NOMO-1 treated with dmso at 0.1 percent for 144 hours (cell line): ENCODE measurements around the gene COX6A2.

Source experiments
- DNase-seq: peaks from one replicate; lab custom pipeline; 2025; ENCODE audit not compliant: unreplicated experiment; lab: John Stamatoyannopoulos, UW

The COX6A2 gene

DNA sequence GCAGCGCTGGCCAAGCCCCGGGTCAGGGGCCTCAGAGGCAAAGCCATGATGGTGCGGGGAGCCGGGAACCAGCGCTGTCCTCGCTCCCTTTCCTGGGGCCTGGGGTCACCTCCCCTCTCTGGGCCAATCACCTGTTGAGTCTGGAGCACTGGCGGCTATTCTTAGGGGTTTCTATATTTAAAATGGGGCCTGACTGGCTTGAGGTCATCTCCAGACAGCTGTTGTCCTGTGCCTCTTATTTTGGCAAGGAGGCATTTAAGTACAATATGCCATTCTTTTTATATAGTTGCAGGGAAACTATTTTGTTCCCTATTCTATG lies at the start of gene COX6A2:
Gene COX6A2 (minus strand): TSS at position 82 of the 319 bp plus-strand sequence. CDS start 35 bp downstream, at position 47.
- DNase-seq: no peak

DNA sequence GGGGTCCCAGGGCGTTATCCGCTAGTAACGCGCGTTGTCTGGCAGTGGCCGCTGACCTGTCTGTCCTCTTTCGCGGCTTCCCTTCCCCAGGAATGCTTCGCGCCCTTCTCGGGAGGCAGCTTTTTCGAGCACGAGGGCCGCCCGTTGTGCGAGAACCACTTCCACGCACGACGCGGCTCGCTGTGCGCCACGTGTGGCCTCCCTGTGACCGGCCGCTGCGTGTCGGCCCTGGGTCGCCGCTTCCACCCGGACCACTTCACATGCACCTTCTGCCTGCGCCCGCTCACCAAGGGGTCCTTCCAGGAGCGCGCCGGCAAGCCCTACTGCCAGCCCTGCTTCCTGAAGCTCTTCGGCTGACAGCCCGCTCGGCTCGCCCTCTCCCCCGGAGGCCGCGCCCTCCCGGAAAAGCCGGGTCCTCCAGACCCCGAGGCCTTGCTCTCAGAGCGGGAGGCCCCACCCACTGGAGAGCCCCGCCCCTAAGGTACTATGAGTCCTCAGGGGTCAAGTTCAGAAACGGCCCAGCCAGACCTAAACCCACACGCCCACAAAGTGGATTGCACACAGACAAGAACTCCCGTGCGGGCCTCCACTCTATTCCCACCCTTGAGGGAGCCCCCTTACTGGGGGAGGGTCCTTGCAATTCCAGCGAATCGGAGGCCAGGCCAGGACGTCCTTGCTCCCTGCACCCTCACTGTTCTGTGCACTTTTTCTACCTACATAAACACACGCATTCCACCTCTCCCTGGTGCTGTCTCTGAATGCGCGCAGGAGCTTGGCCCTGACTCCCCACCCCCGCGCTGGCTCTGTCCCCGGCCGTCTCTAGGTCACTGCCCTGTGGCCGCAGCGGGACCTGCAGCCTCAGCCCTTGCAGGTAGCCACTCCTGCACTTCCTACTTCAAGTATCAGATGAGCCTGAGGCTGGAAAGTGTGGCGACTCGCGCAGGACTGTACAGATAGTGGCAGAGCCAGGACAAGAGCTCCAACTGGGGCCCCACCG lies 49.4 kb upstream of the COX6A2 start:
- DNase-seq: peak; percentile 69

DNA sequence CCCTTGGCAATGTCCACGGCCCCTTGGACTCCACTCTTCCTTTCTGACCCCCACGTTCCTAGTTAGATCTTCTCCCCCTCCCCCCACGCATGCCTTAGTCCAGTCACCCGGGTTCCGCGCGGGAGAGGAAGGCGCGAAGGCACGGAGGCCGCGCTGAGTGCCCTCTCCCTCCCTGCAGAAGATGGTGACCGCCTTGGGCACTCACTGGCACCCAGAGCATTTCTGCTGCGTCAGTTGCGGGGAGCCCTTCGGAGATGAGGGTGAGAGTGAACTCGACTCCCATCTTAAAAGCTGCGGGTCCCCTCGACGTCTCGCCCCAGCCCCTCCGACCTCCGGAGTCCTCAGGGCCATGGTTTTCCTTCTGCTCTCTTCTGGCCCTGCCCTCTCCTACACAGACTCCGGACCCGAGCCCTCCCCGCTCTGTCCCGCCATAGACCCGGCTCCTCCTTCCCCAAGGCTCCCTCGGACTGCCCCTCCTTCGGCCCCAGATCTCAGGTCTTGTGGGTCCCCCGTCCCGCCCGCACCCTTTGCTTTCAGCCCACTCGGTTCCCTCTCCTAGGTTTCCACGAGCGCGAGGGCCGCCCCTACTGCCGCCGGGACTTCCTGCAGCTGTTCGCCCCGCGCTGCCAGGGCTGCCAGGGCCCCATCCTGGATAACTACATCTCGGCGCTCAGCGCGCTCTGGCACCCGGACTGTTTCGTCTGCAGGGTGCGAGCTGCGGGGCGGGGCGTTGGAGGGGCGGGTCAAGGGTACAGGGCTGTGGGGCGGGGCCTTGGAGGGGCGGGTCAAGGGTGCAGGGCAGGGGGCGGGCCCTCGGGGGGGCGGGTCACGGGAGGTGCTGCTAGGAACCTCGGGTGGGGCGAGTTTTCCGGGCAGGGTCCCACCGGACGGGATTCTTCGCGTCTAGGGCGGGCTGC lies 48.4 kb upstream of the COX6A2 start:
- peak; percentile 62 for DNase-seq

DNA sequence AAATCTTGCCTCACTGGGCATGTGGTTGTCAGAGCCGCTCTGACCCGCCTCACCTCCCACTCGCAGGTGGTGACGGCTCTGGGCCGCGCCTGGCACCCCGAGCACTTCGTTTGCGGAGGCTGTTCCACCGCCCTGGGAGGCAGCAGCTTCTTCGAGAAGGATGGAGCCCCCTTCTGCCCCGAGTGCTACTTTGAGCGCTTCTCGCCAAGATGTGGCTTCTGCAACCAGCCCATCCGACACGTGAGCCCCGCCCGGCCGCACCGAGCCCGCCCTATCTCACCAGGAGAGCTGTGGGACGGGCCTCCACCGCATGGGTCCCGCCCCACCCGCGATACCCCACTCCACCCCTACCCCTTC lies 47.8 kb upstream of the COX6A2 start:
- DNase-seq: no peak

DNA sequence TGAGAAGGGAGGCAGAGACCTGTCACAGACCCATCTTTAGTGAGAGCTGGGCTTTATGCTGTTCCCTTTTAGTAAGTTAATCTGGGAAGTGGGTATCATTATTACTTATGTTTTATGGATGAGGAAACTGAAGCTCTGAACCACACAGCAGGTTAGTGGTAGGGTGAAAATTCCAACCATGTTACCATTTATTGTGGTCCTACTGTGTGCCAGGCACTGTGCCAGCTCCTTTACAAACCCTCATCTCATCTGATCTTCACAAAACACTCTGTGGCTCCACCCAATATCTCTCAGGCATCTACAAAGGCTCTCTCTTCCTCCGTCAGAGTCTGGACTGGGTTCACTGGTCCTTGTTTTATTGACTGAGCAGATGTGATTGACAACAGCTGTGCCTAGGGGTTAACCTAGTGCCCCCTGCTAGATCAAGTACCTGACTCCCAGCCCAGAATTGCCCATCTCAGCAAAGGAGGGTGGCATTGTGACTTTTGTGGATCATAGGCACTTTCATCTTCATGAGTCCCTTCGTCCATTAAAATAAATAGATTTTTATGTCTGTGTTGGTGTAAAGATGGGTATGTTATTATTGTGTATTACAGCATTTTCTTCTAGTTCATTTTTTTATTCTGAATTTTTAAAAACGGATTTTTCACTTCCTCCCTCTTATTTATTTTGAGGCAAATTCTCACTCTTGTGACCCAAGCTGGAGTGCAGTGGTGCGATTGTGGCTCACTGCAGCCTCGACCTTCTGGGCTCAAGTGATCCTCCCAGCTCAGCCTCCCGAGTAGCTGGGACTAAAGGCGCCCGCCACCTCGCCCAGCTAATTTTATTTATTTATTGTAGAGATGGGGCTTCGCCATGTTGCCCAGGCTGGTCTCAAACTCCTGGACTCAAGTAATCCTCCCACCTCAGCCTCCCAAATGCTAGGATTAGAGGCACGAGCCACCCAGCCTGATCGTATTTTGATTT lies 46.9 kb upstream of the COX6A2 start:
- DNase-seq: no peak

DNA sequence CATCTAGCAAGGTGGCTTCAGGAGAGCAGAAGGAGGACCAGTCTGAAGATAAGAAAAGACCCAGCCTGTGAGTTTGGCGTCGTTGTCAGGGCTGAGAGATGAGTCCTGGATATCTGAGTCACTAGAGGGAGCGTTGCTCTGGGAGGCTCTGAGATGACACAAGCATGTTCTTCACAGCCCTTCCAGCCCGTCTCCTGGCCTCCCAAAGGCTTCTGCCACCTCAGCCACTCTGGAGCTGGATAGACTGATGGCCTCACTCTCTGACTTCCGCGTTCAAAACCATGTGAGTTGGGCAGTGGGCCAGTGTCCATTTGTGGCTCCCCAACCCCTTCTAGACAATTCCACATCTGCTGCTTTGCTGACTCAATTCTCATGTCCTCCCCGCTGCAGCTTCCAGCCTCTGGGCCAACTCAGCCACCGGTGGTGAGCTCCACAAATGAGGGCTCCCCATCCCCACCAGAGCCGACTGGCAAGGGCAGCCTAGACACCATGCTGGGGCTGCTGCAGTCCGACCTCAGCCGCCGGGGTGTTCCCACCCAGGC lies 46.1 kb upstream of the COX6A2 start:
- DNase-seq: no peak

DNA sequence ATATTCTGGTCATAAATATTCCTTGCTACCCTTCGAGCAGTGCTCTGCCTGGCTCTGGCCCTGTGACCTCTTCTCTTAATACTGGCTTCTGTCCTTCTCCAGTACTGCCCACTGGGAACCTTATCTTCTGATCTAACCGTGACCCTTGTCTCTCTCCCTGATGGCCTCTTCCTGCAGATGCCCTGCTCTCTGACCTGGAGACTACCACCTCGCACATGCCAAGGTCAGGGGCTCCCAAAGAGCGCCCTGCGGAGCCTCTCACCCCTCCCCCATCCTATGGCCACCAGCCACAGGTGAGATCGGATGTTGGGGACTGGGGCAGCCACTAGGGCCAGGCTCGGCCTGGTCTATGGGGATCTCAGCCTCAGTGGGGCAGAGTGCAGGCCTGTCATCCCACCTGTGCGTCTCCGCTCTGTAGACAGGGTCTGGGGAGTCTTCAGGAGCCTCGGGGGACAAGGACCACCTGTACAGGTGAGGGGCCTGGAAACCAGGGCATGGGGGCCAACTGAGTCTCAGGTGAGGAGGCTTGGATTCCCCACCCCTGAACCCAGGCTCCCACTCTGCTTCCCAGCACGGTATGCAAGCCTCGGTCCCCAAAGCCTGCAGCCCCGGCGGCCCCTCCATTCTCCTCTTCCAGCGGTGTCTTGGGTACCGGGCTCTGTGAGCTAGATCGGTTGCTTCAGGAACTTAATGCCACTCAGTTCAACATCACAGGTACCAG lies 45.3 kb upstream of the COX6A2 start:
- no peak for DNase-seq

DNA sequence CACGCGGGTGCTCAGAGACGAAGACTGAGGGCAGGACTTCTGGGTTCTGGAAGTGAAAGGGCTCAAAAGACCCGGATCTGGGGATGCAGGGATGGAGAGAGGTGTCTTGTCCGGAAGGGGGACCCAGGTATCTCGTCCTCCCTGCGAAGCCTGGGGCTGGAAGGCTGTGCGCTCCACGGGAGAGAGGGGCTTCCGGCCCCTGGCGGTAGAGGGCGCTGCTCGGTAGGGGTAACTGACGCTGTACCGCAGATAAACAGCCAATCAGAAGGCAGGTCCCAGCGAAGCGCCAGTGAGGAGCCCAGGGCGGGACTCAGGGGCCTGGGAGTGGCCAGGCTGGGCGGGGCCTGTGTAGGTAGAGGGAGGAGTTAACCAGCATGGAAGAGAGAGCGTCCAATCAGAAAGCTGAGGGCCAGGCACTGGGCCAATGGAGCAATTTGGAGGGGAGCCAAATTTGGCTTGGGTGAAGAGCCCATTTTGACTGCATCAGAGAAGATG lies 44.6 kb upstream of the COX6A2 start:
- DNase-seq: no peak

DNA sequence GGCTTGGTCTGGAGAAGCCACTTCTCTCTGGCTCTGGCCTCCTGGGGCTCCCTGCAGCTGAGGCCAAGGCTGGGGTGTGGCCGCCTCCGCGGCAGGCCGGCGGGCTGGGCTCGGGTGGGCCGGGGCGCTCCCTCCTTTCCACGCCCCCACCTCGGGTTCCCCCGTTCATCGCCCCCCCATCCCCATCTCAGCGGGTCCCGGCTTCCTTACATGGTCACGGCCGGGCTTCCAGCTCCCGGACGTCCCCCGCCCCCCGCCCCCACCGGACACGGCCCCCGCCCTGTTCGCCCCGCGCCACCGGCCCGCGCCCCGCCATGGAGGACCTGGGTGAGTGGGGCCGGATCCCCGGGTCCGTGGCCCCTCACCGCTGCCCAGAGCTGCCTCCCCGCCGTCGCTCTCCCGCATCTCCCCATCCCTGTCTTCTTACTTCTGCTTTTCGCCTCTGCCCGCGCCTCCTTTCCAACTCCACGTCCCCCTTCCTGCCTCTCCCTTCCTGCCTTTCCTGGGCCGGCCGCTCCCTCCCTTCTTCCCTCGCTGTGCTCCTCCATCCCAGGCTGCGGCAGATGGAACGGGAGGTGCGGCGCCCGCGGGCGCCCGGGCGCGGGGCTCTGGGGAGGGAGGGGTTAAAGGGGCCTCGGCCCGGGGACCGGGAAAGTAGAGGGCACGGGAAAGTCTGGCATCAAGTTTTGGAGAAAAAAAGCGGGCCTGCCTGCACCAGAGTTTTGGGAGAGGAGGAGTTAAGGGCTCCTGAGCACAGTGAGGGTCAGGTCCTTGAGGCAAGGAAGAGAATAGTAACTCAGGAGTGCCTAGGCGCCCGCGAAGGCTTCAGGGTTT lies 43.9 kb upstream of the COX6A2 start, which contains the start of gene TGFB1I1:
Gene TGFB1I1 (plus strand): TSS at position 278 of the 834 bp plus-strand sequence. CDS start 37 bp downstream, at position 315.
- DNase-seq: no peak

DNA sequence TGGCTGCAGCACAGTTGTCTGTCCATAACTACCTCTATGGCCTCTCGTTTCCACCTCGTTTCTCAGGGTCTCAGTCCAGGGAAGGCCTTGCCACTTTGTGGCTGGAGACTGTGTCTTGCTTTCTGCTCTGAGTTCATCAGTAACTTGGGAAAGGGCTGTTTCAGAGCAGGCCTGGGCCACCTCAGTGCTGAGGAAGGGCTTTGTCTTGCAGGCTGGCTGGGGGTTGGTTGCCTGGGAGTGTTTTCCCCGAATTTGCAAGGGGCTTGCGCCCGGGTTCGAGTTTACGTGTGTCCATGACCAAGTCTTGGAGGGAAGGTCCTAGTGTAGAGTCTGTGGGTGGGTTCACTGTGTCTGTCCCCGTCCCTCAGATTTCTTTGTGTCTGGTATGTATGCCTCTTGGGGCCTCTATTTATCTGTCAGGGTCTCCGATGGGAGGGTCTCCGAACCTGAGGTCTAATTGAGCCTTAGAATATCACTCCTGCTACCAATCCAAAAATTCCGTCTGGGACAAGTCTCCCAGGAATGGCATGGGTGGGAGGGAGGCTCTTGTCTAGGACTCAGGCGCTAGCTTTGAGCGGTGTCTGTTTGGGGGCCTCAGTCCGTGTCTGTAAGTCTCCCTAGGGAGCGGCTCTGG lies 43.2 kb upstream of the COX6A2 start:
- DNase-seq: no peak

DNA sequence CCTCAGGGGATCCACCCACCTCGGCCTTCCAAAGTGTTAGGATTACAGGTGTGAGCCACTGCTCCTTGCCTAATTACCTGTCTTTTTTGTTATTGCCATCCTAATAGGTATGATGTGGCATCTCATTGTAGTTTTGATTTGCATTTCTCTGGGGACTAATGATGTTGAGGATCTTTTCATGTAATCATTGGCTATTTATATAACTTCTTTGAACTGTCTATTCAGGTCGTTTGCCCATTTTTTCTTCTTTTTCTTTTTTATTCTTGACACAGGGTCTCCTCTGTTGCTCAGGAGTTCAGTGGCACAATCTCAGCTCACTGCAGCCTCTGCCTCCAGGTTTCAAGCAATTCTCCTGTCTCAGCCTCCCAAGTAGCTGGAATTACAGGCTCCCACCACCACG lies 42.5 kb upstream of the COX6A2 start:
- no peak for DNase-seq

DNA sequence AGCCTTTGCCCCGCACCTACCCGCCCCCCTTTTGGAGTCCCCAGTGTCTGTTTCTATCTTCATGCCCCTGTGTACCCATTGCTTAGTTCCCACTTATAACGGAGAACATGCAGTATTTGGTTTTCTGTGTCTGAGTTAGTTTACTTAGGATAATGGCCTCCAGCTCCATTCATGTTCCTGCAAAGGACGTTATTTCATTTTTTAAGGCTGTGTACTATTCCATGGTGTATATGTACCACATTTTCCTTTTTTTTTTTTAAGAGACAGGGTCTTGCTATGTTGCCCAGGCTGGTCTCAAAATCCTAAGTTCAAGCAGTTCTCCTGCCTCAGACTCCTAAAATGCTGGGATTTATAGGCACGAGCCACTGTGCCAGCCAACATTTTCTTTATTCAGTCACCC lies 39.7 kb upstream of the COX6A2 start:
- no peak for DNase-seq

DNA sequence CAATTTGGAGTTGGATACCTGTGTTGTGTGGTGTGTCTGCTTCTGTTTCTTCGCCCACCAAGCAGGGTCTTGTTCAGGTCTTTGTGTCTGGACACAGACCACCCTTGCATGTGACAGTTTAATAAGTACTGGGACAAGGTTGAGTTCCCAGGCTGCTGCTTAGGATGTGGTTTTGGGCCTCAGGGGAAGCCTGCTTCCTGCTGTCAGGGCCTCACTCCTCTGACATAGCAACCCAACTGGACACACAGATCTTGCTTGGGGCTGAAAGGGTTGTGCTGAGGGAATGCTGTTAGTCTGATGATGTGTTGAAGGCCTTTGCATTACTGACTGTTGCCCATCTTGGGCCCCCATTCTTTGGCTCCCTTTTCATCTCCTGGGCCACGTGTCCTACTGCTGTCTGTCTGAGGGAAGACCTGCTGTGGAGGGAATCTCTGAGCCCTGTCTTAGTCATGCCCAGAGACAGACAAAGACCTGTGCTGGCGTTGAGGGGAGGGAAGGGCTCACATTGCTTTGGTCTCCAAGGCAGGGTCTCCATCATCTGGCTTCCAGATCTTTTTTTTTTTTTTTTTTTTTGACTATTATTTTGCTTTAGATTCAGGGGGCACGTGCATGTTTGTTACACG lies 39.1 kb upstream of the COX6A2 start:
- DNase-seq: no peak

DNA sequence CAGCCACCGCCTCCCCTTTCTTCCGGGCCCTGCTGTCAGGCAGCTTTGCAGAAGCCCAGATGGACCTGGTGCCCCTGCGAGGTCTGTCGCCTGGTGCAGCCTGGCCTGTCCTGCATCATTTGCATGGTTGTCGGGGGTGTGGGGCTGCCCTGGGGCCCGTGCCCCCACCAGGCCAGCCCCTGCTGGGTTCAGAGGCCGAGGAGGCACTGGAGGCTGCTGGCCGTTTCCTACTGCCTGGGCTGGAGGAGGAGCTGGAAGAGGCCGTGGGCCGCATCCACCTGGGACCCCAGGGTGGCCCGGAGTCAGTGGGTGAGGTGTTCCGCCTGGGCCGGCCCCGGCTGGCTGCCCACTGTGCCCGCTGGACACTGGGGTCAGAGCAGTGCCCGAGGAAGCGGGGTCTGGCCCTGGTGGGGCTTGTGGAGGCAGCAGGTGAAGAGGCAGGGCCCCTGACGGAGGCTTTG lies 38.3 kb upstream of the COX6A2 start:
- DNase-seq: no peak

DNA sequence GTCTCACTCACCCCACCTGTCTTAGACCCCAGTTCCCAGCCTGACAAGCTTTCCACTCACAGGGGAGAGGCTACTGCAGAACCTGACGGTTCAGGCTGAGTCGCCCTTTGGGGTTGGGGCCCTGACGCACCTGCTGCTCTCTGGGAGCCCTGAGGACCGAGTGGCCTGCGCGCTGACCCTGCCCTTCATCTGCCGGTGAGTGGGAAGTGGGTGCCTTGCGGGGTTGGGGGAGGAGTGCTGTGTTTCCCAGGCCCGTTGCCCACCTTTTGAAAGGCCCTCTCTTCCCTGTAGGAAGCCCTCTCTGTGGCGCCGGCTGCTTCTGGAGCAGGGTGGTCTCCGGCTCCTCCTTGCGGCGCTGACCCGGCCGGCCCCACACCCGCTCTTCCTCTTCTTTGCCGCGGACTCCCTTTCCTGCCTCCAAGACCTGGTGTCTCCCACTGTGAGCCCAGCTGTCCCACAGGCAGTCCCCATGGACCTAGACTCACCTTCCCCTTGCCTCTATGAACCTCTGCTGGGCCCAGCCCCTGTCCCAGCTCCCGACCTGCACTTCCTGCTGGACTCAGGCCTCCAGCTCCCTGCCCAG lies 37.7 kb upstream of the COX6A2 start:
- no peak for DNase-seq

DNA sequence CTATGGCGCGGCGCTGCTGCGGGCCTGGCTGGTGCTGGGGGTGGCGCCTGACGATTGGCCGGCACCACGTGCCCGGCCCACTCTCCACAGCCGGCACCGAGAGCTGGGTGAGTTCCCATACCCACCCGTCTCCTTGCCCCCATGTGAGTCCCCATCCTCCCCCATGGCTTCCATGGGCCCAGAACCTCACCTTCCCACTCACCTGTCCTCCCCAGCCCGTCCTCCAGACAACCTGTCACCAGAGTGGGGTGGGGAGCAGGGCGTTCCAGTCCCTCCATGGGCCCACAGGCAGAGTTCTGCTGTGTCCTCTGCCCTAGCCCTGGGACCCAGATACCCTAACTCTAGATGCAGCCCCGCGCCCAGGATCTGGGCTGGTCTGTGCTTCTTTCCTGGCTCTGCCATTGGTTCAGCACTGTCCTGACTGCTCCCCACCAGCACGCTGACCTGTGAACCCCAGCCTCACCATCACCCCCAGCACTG lies 36.7 kb upstream of the COX6A2 start:
- no peak for DNase-seq

DNA sequence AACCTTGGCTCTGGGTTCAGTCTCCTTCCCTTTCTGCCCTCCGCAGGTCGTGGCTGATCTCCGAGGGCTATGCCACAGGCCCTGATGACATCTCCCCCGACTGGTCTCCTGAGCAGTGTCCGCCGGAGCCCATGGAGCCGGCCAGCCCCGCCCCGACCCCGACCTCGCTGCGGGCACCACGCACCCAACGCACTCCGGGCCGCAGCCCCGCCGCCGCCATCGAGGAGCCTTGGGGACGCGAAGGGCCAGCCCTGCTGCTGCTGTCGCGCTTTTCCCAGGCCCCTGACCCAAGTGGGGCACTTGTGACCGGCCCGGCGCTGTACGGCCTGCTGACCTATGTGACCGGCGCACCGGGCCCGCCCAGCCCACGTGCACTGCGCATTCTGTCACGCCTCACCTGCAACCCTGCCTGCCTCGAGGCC lies 36.2 kb upstream of the COX6A2 start:
- no peak for DNase-seq
